ENCODE measurements around the gene DNAH7.

DNA sequence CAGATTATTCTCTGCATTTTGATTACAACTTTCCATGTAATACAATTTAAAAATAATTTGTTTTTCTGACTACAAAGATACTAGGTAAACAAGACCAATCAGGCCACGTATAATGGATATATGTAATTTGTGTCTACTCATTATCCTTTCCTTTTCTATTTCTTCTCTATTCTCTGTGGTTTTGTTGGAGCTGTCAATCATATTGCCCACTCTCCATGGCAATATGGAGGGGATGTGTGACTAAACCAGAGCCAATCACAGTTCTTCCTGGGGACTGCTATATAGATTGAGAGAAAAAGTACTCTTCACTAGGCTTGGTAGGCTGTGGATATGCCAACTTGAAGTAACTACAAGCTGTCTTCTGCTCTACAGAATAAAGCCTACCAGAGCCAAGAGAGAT is 144.7 kb downstream of the DNAH7 start:
- TF ChIP-seq ZNF274 (IDR thresholded peaks at IDR 0.05; ENCODE audit: low read depth, low read length): no peak
- no peak for TF ChIP-seq YY1 (IDR thresholded peaks at IDR 0.05; ENCODE audit: insufficient read depth, insufficient read length)

All from NT2/D1 (cell line).